Stomach (tissue), 9 donors: ENCODE results near the gene ZNF622. TPM values are rescaled to one million over a fixed set of nuclear protein-coding genes. Genes with fewer than 3 reads are reported as not detected.
A peak's percentile ranks its signal among the peaks of the same experiment; 100 is the strongest.
"Not testable (repeated sequence)": the region's sequence is repeated elsewhere in the genome, so short reads cannot be mapped to it uniquely, and the experiment has no call there.

Experiments
- DNase-seq, 2 donors: peaks; one replicate each; pipeline versions ENCODE4 v3.0.0 to v3.0.0-alpha.2; 2013 to 2019
- H3K27ac ChIP-seq, 5 donors: fragments of 200-600 bp in 4 of 5; sonication (generic) in 4 of 5; one replicate each; pipeline ENCODE4 v1.5.1; 2013 to 2019; ENCODE audit warnings: mild to moderate bottlenecking in 1 of 5, moderate library complexity in 1 of 5
- H3K27me3 ChIP-seq, 3 donors: fragments of 200-600 bp; sonication (generic); one replicate each; pipeline ENCODE4 v1.5.1; 2017 to 2019; ENCODE audit warnings: mixed run types in 1 of 3
- H3K36me3 ChIP-seq, 4 donors: fragments of 200-600 bp; sonication (generic); 1 replicate in 3 of 4; 2 replicates in 1 of 4; pipeline ENCODE4 v1.5.1; 2016 to 2019
- H3K4me1 ChIP-seq, 4 donors: fragments of 200-600 bp; sonication (generic); one replicate each; pipeline ENCODE4 v1.5.1; 2016 to 2019
- H3K4me3 ChIP-seq, 4 donors: fragments of 200-600 bp; sonication (generic) in 3 of 4; one replicate each; pipeline ENCODE4 v1.5.1; 2016 to 2019; ENCODE audit warnings: mild to moderate bottlenecking in 1 of 4
- H3K9me3 ChIP-seq, 4 donors: fragments of 200-600 bp; sonication (generic); one replicate each; pipeline ENCODE4 v1.5.1; 2016 to 2019
- CTCF ChIP-seq, 7 experiments: fragments of 450-650 bp in 4 of 7; fragments of 200-600 bp in 3 of 7; sonication (generic) in 3 of 7; IDR thresholded peaks; one replicate each; pipeline ENCODE4 v1.5.1; 2016 to 2019; ENCODE audit warnings: antibody characterized with exemption in 7 of 7, control low read depth in 2 of 7, mild to moderate bottlenecking in 1 of 7
- EP300 ChIP-seq: sonication (generic); formaldehyde crosslinking; IDR thresholded peaks from one replicate; pipeline ENCODE4 v1.6.1; 2017; ENCODE audit warnings: antibody characterized with exemption
- POLR2A ChIP-seq, 4 donors: fragments of 450-650 bp; IDR thresholded peaks; one replicate each; pipeline ENCODE4 v1.6.1; 2016; ENCODE audit warnings: antibody characterized with exemption in 4 of 4, control low read depth in 2 of 4, mild to moderate bottlenecking in 1 of 4, moderate library complexity in 1 of 4
- POLR2AphosphoS5 ChIP-seq, 3 donors: sonication (generic); formaldehyde crosslinking; IDR thresholded peaks; one replicate each; pipeline ENCODE4 v1.6.1; 2016; ENCODE audit warnings: antibody characterized with exemption in 3 of 3
- WGBS, 5 donors: extraction: QIAGEN DNeasy Blood & Tissue Kit in 3 of 5; methylation state at CpG; one replicate each; pipeline versions ENCODE4 v1.1.5 to v1.1.7; 2013 to 2018; 5-methylcytosine and 5-hydroxymethylcytosine counted together
- intact Hi-C: fragments of 100-400 bp; cut with DNase I; formaldehyde crosslinking; loops from one replicate; pipeline ENCODE4 v1.15.1; 2023; ENCODE audit warnings: low total_unique reads
- polyA plus RNA-seq, 3 donors: library from polyadenylated mRNA; stranded (reverse); fragments of 200-250 nt; gene quantifications; one replicate each; pipeline ENCODE4 v1.2.3, GENCODE V29; 2013
- total RNA-seq, 5 donors: library from RNA; depleted of rRNA; stranded (reverse); fragments of >200 nt; gene quantifications; one replicate each; pipeline versions ENCODE4 v1.1.0 to v1.2.3, GENCODE V29; 2014 to 2016
- donor health status: healthy with polysubstance abuse.
- donor health status: Bipolar disorder and iron deficiency.
- donor health status: healthy.

Gene ZNF622
- total and polyA plus RNA-seq, 8 donors, result 17.5 to 31.8 (median 22.6) TPM

GRCh38 chr5:16446993-16447392 is 18.6 kb downstream of the ZNF622 start:
- Histone ChIP-seq H3K9me3 (no peaks in the 10 kb centered on the region), H3K4me1 (no peaks in the 10 kb centered on the region), H3K36me3 (peaks cover 38 to 63% (median 60%) of the 10 kb centered on the region in 4 donors), H3K4me3 (no peak overlapping the region), H3K27me3 (no peaks in the 10 kb centered on the region), H3K27ac (no peak overlapping the region)
- intact Hi-C loops, result no loop called here
- 80 to 83% (median 82%) methylated on average over 5 of the region's 5 CpGs for WGBS, 5 donors
- no peak for TF ChIP-seq POLR2AphosphoS5 (IDR thresholded peaks at IDR 0.05)
- no peak for TF ChIP-seq POLR2A (IDR thresholded peaks at IDR 0.05)
- TF ChIP-seq CTCF (IDR thresholded peaks at IDR 0.05), result no peak
- TF ChIP-seq EP300, result no peak
- DNase-seq, result no peak

GRCh38 chr5:16437977-16438376 is 27.6 kb downstream of the ZNF622 start:
- WGBS, 5 donors, result 32 to 88% (median 67%) methylated on average over 1 of the region's 1 CpG
- Histone ChIP-seq H3K4me3 (no peak overlapping the region), H3K4me1 (no peaks in the 10 kb centered on the region), H3K27me3 (no peaks in the 10 kb centered on the region), H3K27ac (no peak overlapping the region), H3K36me3 (no peaks in the 10 kb centered on the region), H3K9me3 (no peaks in the 10 kb centered on the region)
- intact Hi-C loops, result no loop called here
- no peak for DNase-seq
- TF ChIP-seq POLR2A (IDR thresholded peaks at IDR 0.05) (no peak), EP300 (no peak), POLR2AphosphoS5 (IDR thresholded peaks at IDR 0.05) (no peak), CTCF (IDR thresholded peaks at IDR 0.05) (peak in 1 of 7 experiments; percentile 8)

DNA sequence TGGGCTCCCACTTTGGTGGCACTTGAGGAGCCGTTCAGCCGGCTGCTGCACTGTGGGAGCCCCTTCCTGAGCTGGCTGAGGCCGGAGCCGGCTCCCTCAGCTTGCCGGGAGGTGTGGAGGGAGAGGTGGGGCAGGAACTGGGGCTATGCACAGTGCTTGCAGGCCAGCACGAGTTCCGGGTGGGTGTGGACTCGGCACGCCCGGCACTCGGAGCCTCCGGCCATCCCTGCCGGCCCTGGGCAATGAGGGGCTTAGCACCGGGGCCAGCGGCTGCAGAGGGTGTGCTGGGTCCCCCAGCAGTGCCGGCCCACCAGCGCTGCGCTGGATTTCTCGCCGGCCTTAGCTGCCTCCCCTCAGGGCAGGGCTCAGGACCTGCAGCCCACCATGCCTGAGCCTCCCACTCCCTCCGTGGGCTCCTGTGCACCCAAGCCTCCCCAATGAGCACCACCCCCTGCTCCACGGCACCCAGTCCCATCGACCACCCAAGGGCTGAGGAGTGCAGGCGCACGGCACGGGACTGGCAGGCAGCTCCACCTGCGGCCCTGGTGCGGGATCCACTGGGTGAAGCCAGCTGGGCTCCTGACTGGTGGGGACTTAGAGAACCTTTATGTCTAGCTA is 29.4 kb downstream of the ZNF622 start:
- H3K36me3 ChIP-seq, H3K4me1 ChIP-seq, H3K27me3 ChIP-seq, H3K9me3 ChIP-seq, intact Hi-C loops, H3K4me3 ChIP-seq, H3K27ac ChIP-seq, DNase-seq: not testable (repeated sequence)
- WGBS, 5 donors, result 88 to 92% (median 91%) methylated on average over 8 to 28 of the region's 28 CpGs

GRCh38 chr5:16431490-16431889 is 34.1 kb downstream of the ZNF622 start:
- no peaks in the 10 kb centered on the region for H3K36me3 ChIP-seq
- 63 to 75% (median 71%) methylated on average over 2 of the region's 2 CpGs for WGBS, 5 donors
- no peaks in the 10 kb centered on the region for H3K4me1 ChIP-seq
- H3K27ac ChIP-seq, result no peak overlapping the region
- TF ChIP-seq POLR2AphosphoS5 (IDR thresholded peaks at IDR 0.05), result no peak
- no peak for TF ChIP-seq POLR2A (IDR thresholded peaks at IDR 0.05)
- TF ChIP-seq EP300, result no peak
- no peak for TF ChIP-seq CTCF (IDR thresholded peaks at IDR 0.05)
- H3K27me3 ChIP-seq, result peaks cover 0 to 2% (median 0%) of the 10 kb centered on the region in 3 donors
- H3K4me3 ChIP-seq, result no peak overlapping the region
- no peak for DNase-seq
- intact Hi-C loops, result no loop called here
- H3K9me3 ChIP-seq, result no peaks in the 10 kb centered on the region

DNA sequence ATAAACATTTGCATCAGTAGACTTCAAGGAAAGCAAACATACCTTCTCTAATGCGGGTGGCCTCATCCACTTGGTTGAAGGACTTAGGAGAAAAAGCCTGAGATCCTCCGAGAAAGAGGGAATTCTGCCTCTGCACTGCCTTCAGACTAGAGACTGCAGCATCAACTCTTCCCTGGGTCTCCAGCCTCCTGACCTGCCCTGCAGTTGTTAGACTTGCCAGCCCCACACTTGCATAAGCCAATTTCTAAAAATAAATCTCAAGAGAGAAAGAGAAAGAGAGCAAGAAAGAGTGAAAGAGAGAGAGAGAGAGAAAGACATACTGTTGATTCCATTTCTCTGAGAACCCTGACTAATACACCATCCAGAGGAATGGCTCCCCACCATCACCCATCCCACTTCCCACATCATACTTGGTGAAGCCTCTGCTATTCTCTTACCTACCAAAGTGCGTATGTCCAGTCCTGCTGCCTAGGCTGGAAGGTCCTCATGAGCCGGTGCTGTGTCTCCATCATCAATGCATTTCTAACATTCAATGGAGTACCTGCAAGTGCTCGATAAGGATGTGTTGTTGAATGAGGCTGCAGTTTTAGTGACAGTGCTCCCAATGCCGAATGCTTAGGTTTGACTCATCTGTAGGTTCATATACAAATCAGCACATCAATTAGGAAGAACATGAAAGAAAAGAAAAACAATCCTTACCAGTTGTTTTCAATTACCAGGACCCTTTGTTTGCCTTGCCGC is 35.1 kb downstream of the ZNF622 start:
- no peak for DNase-seq
- no peak for TF ChIP-seq EP300
- no peak for TF ChIP-seq CTCF (IDR thresholded peaks at IDR 0.05)
- TF ChIP-seq POLR2A (IDR thresholded peaks at IDR 0.05), result no peak
- no peak for TF ChIP-seq POLR2AphosphoS5 (IDR thresholded peaks at IDR 0.05)
- H3K9me3 ChIP-seq, result no peaks in the 10 kb centered on the region
- no peak overlapping the region for H3K27ac ChIP-seq
- H3K27me3 ChIP-seq, result peaks cover 0 to 7% (median 0%) of the 10 kb centered on the region in 3 donors
- intact Hi-C loops, result no loop called here
- no peaks in the 10 kb centered on the region for H3K36me3 ChIP-seq
- no peak overlapping the region for H3K4me3 ChIP-seq
- H3K4me1 ChIP-seq, result no peaks in the 10 kb centered on the region
- 77 to 91% (median 85%) methylated on average over 7 of the region's 7 CpGs for WGBS, 5 donors
